Stimulated activated CD4-positive, alpha-beta T cell treated with anti-CD3 and anti-CD28 coated beads, Interleukin-4, amount 100 ng/mL, for 24 hours (primary cell): ENCODE data around the gene DIS3L2.
"Not testable (repeated sequence)": the region's sequence is repeated elsewhere in the genome, so short reads cannot be mapped to it uniquely, and the experiment has no call there.

Source experiments
- DNase-seq: peaks from one replicate; pipeline ENCODE4 v3.0.0-alpha.2; 2020

The DIS3L2 gene

GRCh38 chr2:232378735-232379151 is 417.2 kb downstream of the DIS3L2 start, which contains the start of gene ALPP:
Gene ALPP, plus strand, starts transcription at chr2:232378751. Its CDS starts 52 bp downstream, at chr2:232378803.
- not testable (repeated sequence) for DNase-seq

- DNase-seq = not testable (repeated sequence)
These were observed 418.4 kb downstream of the DIS3L2 start for GRCh38 chr2:232379610-232380590.

GRCh38 chr2:232381204-232382031 is 419.9 kb downstream of the DIS3L2 start:
- DNase-seq = not testable (repeated sequence)

- DNase-seq = no peak
These were observed 421.1 kb downstream of the DIS3L2 start for GRCh38 chr2:232382331-232383225.

GRCh38 chr2:232384466-232384865 is 423.0 kb downstream of the DIS3L2 start:
- no peak for DNase-seq

GRCh38 chr2:232385058-232385457 is 423.5 kb downstream of the DIS3L2 start:
- not testable (repeated sequence) for DNase-seq

- no peak for DNase-seq
These were observed 424.4 kb downstream of the DIS3L2 start for GRCh38 chr2:232385660-232386489.

GRCh38 chr2:232386490-232386739 is 424.9 kb downstream of the DIS3L2 start:
- DNase-seq = no peak
